Activated CD4-positive, CD25-positive, alpha-beta regulatory T cell treated with anti-CD3 and anti-CD28 coated beads, Interleukin-2, amount 50 U/mL, for 16 hours (primary cell): Measurements from ENCODE around the gene DUSP28.
"Not testable (repeated sequence)": the region's sequence is repeated elsewhere in the genome, so short reads cannot be mapped to it uniquely, and the experiment has no call there.

Experiments used
- DNase-seq: peaks from one replicate; pipeline ENCODE4 v3.0.0-alpha.2; 2020; ENCODE audit warnings: low read depth, low spot score

Gene DUSP28

DNA sequence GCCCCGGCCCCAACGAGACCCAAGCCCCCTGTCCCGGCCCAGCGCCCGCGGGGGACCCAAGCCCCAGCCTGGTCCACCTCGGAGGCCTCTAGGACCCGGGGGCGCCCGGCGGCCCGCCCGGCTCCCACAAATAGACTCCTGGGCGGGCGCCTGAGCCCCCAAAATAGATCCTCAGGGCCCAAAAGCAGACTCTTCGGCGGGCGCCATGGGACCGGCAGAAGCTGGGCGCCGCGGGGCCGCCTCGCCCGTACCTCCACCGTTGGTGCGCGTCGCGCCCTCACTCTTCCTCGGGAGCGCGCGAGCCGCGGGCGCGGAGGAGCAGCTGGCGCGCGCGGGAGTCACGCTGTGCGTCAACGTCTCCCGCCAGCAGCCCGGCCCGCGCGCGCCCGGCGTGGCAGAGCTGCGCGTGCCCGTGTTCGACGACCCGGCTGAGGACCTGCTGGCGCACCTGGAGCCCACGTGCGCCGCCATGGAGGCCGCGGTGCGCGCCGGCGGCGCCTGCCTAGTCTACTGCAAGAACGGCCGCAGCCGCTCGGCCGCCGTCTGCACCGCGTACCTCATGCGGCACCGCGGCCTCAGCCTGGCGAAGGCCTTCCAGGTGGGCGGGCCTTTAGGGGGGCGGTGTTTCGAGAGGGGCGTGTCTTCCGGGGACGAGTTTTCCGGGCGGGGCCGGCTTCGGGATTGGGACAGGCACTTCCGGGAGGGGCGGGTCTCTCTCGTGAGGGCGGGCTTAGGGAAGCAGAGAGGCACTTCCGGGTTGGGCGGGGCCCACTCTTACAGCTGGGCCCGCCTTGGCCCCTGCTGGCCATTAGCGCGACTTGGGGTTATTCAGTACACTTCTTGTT is 545 bp downstream of the DUSP28 start:
- peak; percentile 100 for DNase-seq

DNA sequence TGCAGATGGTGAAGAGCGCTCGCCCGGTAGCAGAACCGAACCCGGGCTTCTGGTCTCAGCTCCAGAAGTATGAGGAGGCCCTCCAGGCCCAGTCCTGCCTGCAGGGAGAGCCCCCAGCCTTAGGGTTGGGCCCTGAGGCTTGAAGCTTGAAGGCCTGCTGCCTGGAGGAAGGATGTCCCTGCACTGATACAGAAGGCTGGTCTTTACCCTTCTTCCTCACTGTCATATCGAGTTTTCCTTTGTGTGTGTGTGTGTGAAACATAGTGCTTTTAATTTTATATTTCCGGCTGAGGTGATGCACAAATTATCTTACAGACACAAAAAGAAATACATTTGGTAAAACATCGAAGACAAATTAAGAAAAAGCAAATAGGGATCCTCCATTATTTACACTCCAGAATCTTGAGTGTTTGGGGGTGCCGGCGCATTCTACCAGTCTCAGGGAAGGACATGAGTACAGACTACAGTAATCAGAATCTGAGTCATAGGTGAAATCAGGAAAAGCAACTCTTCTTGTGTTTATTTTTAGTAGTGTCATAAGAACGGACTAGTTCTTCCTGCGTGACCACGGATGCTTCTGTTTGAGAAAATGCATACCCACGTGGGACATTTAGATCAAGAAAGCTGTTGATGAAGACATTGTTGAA is 1.3 kb downstream of the DUSP28 start:
- no peak for DNase-seq

DNA sequence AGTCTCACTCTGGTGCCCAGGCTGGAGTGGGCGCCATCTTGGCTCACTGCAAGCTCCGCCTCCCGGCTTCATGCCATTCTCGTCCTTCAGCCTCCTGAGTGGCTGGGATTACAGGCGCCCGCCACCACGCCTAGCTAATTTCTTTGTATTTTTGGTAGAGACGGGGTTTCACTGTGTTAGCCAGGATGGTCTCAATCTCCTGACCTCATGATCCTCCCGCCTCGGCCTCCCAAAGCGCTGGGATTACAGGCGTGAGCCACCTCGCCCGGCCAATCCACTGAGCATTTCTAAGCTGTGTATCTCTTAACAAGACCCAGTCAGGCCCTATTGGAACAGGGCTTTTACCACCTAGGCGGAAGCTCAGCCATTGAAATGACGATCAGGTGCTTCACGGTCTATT is 3.1 kb downstream of the DUSP28 start:
- DNase-seq = not testable (repeated sequence)

DNA sequence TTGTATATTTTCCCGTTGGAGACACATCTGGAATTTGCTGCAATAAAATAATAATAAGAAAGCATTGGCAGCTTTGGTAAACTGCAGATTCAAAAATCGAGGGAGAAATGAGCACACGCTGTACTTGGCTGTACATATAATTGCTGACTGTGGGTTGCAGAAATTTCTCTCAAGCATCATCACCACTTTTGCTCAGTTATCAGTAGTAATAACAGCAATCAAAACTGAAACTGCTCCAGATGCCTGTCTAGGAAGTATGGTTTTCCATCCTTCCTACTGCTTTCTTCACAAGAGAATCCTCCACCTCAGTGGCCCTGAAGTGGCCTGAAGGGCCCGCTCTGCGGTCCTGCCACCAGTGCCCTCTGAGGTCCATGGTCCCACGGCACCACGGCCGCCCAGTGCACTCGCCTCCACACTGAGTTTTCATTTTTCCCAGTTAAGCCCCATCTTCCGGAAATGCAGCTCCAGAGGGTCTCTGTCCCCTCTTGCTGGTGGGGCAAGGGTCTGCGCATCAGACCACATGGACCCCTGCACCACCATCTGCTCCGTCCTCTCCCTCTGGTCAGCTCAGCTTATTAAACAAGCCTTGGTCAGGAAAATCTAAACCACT is 3.9 kb downstream of the DUSP28 start:
- no peak for DNase-seq

GRCh38 chr2:240564561-240565332 is 4.6 kb downstream of the DUSP28 start:
- no peak for DNase-seq

DNA sequence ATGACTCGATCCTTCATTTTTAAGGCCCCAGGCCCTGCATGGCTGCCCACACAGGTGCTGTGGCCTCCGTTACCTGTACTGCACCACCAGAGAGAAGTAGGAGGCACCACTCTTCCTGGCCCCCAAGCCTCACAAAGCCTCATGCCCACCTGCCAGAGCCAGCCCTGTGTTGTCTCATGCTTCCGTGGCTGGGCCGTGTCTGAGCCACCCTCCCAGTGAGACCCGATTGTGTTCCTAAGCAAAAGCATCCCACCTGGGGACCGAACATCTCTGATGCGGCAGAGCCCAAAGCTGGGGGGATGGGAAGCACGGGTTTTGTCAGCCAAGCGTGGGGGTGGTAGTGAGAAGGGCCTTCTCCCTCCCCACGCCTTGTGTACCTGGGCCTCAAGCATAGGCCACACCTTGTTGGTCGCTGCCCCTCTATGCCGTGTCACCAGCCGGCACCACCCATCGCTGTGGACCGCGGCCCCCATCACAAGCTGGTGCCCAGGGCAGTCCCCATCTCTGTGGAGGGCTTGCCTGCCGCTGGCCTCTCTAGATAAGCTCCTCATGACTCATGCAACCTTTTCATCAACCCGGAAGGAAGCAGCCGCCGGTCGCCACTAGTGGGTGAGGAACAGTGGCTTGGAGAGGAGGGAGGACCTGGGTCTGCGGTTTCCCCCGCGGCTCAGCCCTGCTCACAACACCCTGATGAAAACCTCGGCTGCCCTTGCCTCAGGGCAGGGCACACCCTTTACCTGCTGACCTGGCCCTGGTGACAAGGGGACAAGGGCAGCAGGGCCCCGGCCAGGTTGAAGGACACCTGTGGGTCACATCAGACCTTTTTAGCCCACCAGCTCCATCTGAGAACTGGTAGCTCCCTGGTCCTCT is 5.4 kb downstream of the DUSP28 start:
- DNase-seq = peak; percentile 80

GRCh38 chr2:240566203-240567136 is 6.3 kb downstream of the DUSP28 start:
- DNase-seq = peak; percentile 89

DNA sequence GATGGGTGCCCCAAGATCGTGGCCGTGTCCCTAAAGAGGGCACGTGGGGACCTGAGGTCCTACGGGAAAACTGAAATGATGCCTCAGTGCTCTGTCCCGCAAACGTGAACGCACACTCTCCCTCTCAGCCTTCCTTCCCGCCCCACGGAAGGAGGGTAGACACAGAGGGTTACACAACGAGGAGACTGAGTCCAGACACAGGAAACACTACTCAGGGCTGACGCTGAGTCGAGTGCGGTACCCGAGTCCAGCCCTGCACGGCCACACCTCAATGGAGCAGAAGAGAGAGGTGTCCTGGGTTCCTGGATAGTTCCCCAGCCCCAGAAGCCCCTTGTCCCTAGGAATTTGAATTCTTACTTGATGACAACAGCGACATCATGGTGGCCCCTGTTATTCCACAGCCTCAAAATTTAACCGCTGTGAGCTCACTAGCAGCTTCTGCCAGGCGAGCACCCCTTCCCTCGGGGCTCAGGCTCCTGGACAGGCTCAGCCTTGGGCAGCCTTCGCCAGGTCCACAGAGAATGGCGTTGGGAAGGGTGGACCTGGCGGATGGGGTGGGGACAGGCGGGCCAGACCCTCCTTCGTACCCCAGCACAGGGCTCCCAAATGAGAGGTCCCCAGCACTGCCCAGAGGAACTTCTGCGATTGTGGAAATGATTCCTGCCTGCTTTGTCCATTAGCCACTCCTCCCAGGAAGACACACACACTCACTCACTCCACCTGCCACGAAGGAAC is 7.1 kb downstream of the DUSP28 start:
- DNase-seq = no peak

DNA sequence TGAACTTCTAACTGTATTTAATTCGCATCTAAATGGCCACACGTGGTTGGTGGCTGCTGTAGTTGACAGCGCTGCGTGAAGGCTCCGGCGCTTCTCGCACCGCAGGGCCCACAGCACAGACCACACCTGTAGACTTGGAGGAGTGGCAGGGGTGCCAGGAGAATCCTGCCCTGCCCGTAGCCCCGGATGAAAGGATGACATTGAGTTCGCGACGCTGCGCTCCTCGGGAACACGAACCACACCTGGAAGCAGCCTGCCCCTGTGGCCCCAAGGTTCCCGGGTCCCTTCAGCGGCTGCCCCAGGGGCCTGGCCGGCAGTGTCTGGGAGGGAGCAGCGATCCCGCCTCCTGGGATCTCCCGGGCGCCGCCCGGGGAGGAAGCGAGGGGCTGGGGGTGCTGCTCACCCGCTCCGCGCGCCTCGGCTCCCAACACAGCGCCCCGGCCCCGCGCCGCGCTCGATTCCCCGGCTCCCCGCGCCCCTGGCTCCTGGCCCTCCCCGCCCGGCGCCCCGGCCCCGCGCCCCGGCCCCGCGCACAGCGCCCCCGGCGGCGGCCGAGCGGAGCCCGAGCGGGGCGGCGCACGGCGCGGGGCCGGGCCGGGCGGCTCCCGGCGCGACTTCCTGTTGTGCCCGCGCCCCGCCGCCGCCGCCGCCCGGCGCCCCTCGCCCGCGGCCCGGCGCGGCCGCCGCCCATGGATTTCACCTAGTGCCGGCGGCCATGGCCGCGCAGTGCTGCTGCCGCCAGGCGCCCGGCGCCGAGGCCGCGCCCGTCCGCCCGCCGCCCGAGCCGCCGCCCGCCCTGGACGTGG is 7.9 kb downstream of the DUSP28 start, which contains the start of gene RNPEPL1:
Gene RNPEPL1 (plus strand): TSS at position 613 of the 806 bp plus-strand sequence. CDS start 103 bp downstream, at position 716.
- no peak for DNase-seq

DNA sequence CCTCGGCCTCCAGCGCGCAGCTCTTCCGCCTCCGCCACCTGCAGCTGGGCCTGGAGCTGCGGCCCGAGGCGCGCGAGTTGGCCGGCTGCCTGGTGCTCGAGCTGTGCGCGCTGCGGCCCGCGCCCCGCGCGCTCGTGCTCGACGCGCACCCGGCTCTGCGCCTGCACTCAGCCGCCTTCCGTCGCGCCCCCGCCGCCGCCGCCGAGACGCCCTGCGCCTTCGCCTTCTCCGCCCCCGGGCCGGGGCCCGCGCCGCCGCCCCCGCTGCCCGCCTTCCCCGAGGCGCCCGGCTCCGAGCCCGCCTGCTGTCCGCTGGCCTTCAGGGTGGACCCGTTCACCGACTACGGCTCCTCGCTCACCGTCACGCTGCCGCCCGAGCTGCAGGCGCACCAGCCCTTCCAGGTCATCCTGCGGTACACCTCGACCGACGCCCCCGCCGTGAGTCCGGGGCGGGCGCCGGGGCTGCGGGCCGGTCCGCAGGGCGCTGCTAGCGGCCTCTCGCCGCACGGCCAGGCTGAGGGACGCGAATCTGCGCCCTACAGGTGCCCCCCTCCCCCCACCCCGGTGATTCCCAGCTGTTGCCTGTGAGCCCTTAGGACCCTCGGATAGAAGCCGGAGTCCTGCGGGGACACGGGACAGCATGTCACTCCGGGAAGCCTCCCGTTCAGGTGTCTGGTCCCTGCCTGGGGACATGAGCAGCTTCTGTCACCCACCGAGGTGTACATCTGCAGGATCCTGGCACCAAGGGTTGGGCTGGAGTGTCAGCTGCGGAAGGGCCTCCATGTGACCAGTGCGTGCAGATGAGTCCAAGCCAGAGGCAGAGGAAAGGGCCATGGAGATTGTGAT is 8.7 kb downstream of the DUSP28 start:
- DNase-seq = no peak

DNA sequence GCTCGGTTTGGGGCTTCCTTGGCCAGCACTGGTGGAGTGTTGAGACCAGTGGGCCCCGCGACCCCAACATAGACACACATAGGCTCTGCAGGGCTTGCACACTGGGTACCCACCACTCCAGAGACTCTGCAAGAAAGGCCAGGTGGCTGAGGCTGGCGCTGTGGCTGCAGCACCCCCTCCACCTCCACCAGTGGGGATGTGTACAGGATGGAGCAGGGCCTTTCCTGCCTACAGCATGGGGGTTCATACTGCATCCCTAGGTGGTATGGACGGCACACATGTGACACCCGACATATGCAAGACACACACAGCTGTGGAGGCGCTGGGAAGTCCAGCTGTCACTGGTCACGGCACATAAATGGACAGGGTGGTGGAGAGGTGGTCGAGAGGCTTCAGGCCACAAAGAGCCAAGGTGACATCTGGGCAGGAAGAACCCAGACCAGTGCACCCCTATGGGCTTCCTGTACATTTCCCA is 9.4 kb downstream of the DUSP28 start:
- DNase-seq = no peak

GRCh38 chr2:240569998-240570530 is 9.9 kb downstream of the DUSP28 start:
- DNase-seq = no peak

- DNase-seq = no peak
Measured at GRCh38 chr2:240570531-240571313, 10.6 kb downstream of the DUSP28 start.

DNA sequence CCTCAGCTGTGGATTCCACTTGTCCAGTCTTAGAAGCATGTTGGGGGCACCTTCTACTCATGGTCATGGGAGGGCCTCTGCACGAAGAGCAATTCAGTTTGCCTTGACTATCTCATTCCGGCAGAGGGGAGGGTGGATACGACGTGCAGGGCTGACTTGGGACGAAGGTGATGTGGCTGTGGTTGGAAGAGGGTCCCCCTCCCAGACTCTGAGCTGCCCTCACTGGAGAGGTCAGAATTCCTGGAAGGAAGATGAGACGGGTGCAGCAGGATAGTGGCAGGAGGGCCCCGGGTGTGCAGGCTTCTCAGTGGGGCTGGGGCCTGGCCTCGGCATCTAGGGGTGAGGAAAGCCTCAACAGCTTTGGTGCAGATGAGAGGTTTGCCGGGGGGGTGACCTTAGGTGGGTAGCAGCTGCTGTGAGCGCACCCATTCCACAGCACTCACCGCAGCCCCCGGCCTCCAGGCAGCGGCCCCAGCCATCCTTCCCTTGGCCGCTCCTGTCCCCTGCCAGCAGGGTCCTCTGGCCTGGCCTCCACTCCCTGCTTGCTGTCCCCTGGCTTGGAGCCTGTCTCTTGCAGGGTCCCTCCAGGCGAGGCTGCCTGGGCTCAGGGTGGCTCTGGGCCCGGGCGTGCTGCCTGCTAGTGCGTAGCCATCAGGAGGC is 11.3 kb downstream of the DUSP28 start:
- DNase-seq = no peak
